Parathyroid adenoma (tissue), 2 donors: ENCODE measurements around the gene OBSCN.

Source experiments
- H2AFZ ChIP-seq: fragments of 300-600 bp; sonication (generic); one replicate; pipeline ENCODE4 v1.7.0; 2017; ENCODE audit warnings: antibody characterized with exemption, mild to moderate bottlenecking
- H3K27ac ChIP-seq: fragments of 300-600 bp; sonication (generic); one replicate; pipeline ENCODE4 v1.7.0; 2017
- H3K27me3 ChIP-seq: fragments of 300-600 bp; sonication (generic); one replicate; pipeline ENCODE4 v1.7.0; 2017; ENCODE audit warnings: low read length; ENCODE audit not compliant: control insufficient read depth, insufficient read depth
- H3K36me3 ChIP-seq: fragments of 300-600 bp; sonication (generic); one replicate; pipeline ENCODE4 v1.7.0; 2017; ENCODE audit warnings: low read length; ENCODE audit not compliant: control insufficient read depth, insufficient read depth
- H3K4me1 ChIP-seq: fragments of 300-600 bp; sonication (generic); one replicate; pipeline ENCODE4 v1.7.0; 2017; ENCODE audit warnings: control low read depth
- H3K4me2 ChIP-seq: fragments of 300-600 bp; sonication (generic); one replicate; pipeline ENCODE4 v1.7.0; 2017; ENCODE audit warnings: low read length
- H3K4me3 ChIP-seq: fragments of 300-600 bp; sonication (generic); one replicate; pipeline ENCODE4 v1.7.0; 2017; ENCODE audit warnings: low read depth, low read length
- H3K79me2 ChIP-seq: fragments of 300-600 bp; sonication (generic); one replicate; pipeline ENCODE4 v1.7.0; 2017; ENCODE audit warnings: control low read depth
- H3K9ac ChIP-seq: fragments of 300-600 bp; sonication (generic); one replicate; pipeline ENCODE4 v1.7.0; 2017; ENCODE audit warnings: mild to moderate bottlenecking
- H3K9me3 ChIP-seq: fragments of 300-600 bp; sonication (generic); one replicate; pipeline ENCODE4 v1.7.0; 2017; ENCODE audit warnings: low read length; ENCODE audit not compliant: control insufficient read depth
- CTCF ChIP-seq: fragments of 300-600 bp; sonication (generic); IDR thresholded peaks from one replicate; pipeline ENCODE4 v1.7.0; 2017; ENCODE audit warnings: antibody characterized with exemption, mild to moderate bottlenecking
- donor health status: primary hyperparathyroidism.

The OBSCN gene

GRCh38 chr1:228397966-228398365 lies 190.1 kb downstream of the OBSCN start:
- Histone ChIP-seq H3K36me3 (no peaks in the 10 kb centered on the region), H3K27ac (no peak overlapping the region), H3K4me2 (no peak overlapping the region), H3K4me3 (no peak overlapping the region), H3K9ac (no peak overlapping the region), H3K4me1 (no peaks in the 10 kb centered on the region), H2AFZ (no peak overlapping the region), H3K9me3 (no peaks in the 10 kb centered on the region), H3K79me2 (no peaks in the 10 kb centered on the region), H3K27me3 (no peaks in the 10 kb centered on the region)
- TF ChIP-seq CTCF = no peak

- no peak for TF ChIP-seq CTCF
- Histone ChIP-seq H3K27me3 (no peaks in the 10 kb centered on the region), H2AFZ (no peak overlapping the region), H3K9ac (no peak overlapping the region), H3K4me3 (no peak overlapping the region), H3K36me3 (no peaks in the 10 kb centered on the region), H3K27ac (no peak overlapping the region), H3K79me2 (peaks cover 9% of the 10 kb centered on the region), H3K9me3 (no peaks in the 10 kb centered on the region), H3K4me1 (no peaks in the 10 kb centered on the region), H3K4me2 (no peak overlapping the region)
Observed at GRCh38 chr1:228398741-228399461, 191.1 kb downstream of the OBSCN start.

DNA sequence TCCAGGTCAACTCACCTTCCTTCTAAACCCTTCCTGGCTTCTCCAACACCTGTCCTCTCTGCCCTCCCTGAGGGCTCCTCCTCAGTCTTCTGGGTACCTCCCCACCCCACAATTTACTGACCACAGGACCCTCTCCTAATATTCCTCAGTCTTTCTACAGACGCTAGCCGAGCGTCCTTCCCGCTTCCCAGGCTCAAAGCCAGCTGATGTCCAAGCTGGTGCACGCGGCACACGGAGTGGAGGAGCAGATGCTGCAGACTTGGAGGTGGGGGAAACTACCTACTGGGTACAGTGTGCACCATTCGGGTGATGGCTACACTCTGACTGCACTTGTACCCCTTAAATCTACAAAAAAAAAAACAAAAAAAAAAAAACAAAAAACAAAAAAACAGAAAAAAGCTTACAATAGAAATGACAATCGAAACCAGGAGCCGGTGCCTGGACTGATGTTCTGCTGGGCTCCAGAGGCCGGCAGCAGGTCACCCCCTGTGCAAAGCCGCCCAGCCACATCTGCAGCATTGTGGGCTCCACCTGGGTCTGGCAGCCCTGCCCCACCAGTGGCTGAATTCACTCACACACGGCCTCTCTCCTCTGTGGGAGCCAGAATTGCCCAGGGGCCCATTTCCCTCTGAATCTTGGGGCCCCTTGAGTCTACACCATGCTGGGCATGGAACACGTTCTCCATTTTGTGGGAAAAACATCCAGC lies 191.8 kb downstream of the OBSCN start:
- no peak overlapping the region for H3K4me3 ChIP-seq
- no peaks in the 10 kb centered on the region for H3K36me3 ChIP-seq

GRCh38 chr1:228400237-228400651 lies 192.4 kb downstream of the OBSCN start:
- no peaks in the 10 kb centered on the region for H3K9me3 ChIP-seq
- H3K36me3 ChIP-seq = no peaks in the 10 kb centered on the region
- H2AFZ ChIP-seq = no peak overlapping the region
- no peaks in the 10 kb centered on the region for H3K27me3 ChIP-seq
- no peak overlapping the region for H3K9ac ChIP-seq
- H3K79me2 ChIP-seq = peaks cover 16% of the 10 kb centered on the region
- H3K27ac ChIP-seq = no peak overlapping the region
- H3K4me2 ChIP-seq = no peak overlapping the region
- no peak for TF ChIP-seq CTCF
- no peaks in the 10 kb centered on the region for H3K4me1 ChIP-seq
- no peak overlapping the region for H3K4me3 ChIP-seq

More for the DNA sequence above, 191.8 kb downstream of the OBSCN start:
- no peak overlapping the region for H3K27ac ChIP-seq
- no peak overlapping the region for H3K4me2 ChIP-seq
- TF ChIP-seq CTCF = no peak
- H3K4me1 ChIP-seq = no peaks in the 10 kb centered on the region
- H3K27me3 ChIP-seq = no peaks in the 10 kb centered on the region
- H3K9me3 ChIP-seq = no peaks in the 10 kb centered on the region
- H2AFZ ChIP-seq = no peak overlapping the region
- H3K79me2 ChIP-seq = peaks cover 16% of the 10 kb centered on the region
- H3K9ac ChIP-seq = no peak overlapping the region
